Amniotic stem cell (primary cell): ENCODE data around the gene TCEANC2.
"Not testable (repeated sequence)": the region's sequence is repeated elsewhere in the genome, so short reads cannot be mapped to it uniquely, and the experiment has no call there.

Source experiments
- DNase-seq: peaks from one replicate; lab custom pipeline; 2025; lab: John Stamatoyannopoulos, UW

Gene TCEANC2

DNA sequence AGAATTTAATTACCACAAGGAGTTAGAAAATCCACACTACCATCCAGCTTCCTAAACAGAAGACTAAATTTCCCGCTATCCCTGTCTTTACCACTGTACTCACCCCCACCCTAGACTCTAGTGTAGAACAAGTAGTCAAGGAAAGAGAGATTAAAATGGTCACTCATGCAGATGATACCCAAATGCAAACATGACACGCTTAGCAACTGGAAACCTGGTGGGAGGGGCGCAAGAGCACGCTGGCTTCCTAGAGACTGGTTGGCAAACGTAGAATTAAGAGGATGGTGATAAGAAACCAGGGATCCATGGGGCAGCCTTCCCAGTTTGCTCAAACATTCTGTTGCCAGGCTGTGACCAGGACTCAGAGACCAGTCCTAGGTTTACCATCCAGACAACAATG, 25.6 kb upstream of the TCEANC2 start:
- no peak for DNase-seq

GRCh38 chr1:54028306-54029251, 24.8 kb upstream of the TCEANC2 start:
- no peak for DNase-seq

- DNase-seq = no peak
Measured at GRCh38 chr1:54037476-54037875, 15.9 kb upstream of the TCEANC2 start.

GRCh38 chr1:54041806-54042205, 11.6 kb upstream of the TCEANC2 start:
- no peak for DNase-seq

- no peak for DNase-seq
Measured at GRCh38 chr1:54045496-54045895, 7.9 kb upstream of the TCEANC2 start.

DNA sequence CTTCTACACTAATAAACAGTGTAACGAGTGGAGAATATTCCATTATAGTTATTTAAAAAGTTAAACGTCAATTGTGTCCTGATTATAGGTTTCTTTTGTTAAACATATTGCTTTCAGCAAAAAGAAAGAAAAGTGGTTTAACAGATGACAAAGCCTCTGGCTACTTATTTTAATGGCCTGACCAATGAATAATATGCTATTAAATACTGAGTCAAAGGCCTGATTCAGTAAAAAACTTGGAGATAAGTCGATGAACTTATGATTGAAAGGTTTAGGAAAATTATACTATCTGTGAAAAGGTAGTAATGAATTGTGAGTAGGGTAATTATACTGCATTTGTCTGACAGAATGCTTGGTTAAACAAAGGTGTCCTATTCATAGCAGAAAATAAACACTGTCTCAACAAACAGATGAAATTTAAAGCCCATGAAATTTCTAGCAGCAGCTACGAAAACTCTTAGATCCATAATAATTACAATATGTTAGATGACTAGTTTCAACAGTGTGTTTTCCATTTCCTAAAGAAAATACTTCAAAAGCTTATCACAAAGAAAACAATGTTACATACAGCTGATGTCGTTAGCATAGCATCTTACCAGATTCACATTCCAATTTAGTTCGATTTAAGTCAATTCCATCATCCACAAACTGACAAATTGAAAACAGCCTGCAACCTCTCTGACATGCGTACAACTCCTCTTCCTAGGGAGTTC, 6.6 kb upstream of the TCEANC2 start:
- DNase-seq = no peak

- no peak for DNase-seq
Measured at GRCh38 chr1:54047384-54048305, 5.8 kb upstream of the TCEANC2 start.

DNA sequence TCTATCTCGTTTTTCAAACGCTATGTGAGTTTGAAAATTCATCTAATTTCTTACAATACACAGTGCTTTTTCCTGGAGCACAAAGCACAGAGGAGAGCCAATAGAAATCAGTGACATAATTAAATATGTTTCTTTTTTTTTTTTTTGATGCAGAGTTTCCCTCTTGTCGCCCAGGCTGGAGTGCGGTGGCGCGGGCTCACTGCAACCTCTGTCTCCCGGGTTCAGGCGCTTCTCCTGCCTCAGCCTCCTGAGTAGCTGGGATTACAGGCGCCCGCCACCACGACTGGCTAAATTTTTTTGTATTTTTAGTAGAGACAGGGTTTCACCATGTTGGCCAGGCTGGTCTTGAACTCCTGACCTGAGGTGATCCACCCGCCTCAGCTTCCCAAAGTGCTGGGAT, 3.0 kb upstream of the TCEANC2 start:
- not testable (repeated sequence) for DNase-seq

- DNase-seq = no peak
Measured at GRCh38 chr1:54051933-54052430, 1.4 kb upstream of the TCEANC2 start.

DNA sequence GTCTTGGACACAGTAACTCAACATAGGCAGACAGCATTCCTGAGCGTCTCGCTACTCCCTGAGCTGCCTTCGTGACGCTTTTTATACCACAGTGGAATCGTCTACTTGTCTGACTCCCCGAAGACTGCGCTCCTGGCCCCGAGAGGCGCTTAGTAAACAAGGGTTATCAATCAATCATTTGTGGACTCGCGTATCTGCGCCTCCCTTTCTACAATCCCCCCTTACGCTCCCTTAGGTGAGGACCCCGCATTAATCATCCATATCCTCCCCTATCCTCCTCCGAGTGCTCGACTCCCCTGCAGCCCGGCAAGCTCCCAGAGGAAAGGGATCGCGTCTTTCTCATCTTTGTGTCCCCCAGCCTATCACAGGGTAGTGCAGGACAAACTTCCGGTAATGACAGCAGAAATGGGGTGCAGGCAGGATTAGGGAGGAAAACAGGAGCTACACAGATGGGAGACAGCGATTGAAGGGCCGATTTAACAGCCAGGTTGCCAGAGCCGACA, 926 bp upstream of the TCEANC2 start:
- DNase-seq = peak; percentile 67

DNA sequence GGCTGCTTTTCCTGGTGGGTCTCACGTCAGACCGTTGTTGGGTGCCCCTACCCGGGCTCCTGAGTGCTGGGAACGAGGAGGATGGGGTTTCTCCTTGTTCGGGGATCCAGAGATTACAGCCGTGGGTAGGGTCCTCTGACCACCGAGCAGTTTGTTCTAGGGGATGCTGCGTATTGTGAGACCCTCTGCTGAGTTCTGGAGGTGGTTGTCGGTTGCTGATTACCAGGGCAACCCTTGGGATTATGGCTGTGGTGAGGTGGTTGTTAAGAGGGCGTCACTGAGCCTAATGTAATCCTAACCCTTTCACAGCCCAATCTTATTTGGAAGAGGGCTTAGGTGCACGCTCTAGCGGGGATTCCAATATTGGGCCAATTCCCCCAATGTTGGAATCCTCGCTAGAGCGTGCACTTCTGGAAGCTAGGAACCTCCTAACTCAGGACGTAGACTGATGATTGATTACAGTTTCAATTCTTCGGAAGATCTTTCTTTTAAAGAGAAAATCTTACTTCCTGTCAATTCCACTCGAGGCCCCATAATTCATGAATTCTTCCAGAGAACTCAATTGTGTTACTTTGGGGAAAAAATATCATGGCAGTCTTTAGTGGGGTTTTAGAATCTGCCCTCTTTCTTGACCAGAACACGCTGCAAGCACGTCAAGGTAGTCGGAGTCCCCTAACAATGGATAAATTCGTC, 483 bp downstream of the TCEANC2 start:
- no peak for DNase-seq

DNA sequence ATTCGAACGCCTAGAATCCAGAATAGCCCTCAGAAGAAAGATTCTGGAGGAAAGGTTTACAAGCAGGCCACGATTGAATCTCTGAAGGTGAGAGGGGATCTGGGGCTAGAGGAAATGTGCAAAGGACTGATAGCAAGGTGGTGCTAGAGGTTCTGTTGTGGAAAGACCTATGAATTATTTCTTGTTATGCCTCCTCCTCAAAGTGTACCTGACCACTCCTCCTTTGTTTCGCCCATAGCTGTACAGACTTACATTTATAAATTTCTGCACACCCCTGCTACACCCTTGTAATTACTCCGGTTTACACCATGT, 986 bp downstream of the TCEANC2 start:
- no peak for DNase-seq

DNA sequence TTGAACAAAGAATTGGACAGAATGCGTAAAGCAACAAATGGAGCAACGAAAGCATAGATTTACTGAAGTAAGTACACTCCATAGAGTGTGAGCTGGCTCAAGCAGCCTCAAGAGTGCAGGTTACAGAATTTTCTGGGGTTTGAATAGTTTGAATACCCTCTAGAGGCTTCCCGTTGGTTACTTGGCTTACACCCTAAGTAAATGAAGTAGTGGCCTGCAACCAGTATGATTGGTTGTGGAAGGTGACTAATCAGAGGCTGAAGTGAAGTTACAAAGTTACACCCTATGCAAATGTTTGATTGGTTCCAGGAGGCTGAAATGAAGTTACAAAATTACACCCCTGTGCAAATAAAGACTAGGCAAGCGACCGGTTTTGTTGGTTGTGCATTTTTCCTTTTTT, 10.9 kb downstream of the TCEANC2 start:
- DNase-seq = no peak

GRCh38 chr1:54069791-54070170, 16.4 kb downstream of the TCEANC2 start:
- no peak for DNase-seq

- DNase-seq = no peak
Measured at GRCh38 chr1:54070171-54070837, 16.9 kb downstream of the TCEANC2 start.

DNA sequence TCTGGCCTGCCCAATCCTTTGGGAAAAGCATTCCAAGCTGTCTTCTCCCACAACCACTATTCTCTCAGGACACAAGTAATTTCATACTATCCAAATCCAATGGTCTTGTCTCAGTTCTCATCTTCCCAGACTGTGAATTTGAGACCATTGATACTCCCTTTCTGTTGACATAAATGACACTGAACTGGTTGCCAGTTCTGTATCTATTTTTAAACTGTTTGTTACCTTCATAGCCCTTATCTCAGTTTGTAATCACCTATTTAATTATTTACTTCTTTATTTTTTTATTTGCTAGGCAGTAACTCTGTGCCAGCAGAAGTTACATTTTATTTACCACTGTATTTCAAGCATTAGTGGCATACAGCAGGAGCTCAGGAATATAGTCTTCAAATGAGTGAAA, 24.0 kb downstream of the TCEANC2 start:
- no peak for DNase-seq

DNA sequence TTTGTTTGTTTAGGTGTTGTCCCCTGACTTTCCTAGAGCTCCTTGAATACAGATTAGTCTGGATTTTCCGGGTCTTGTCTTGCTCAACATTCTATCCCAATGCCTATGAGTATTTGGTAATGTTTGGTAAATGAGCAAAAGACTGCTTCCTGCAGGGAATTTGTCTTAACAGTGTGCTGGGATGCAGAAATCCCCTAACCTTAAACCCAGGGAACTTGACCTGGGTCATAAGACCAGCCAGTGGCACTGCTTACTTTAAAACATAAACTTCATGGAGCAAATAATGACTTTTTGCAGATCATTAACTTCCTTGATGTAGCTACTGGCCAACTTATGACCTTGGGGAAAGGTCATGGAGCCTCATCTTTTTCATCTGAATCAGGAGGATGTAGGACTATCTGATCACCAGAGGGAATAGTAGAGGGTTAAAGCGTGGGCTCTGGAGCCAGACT, 27.2 kb downstream of the TCEANC2 start:
- DNase-seq = no peak

DNA sequence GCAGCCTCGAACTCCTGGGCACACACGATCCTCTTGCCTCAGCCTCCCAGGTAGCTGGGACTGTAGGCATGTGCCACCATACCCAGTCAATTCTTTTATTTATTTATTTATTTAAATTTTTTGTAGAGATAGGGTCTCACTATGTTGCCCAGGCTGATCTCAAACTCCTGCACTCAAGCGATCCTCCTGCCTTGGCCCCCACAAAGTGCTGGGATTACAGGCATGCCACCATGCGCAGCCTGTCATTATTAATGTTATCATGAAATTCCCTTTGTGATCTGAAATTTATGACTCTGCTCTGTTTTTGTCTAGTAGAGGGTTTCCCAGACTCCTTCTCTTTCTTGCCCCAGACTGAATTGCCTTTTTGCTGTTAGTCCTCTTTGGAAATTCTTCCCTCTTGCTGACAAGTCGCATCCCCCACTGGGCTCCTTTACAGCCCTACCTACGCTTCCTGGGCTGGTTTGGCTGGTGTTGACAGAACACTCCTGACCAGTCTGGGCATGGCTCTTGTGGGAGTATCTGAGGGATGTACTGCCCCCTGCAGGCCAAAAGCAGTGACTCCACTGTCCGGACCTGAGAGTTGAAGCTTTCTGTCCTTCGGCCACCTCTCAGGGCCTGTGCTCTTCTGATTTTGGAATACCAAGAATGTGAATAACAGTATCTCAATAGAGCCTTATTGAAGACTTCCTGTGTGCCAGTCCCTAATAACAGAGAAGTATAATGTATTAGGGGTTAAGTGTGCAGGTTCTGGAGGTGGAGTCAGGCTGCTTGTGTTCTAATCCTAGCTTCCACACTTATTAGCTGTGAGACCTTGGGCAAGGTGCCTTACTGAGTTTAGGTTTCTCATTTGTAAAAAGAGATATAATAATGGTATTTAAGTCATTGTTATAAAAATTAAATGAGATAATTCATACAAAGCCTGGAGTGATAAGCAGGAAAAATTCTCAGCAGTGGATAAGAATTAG, 28.2 kb downstream of the TCEANC2 start:
- DNase-seq = peak; percentile 16

GRCh38 chr1:54084794-54085193, 31.4 kb downstream of the TCEANC2 start:
- DNase-seq = no peak

DNA sequence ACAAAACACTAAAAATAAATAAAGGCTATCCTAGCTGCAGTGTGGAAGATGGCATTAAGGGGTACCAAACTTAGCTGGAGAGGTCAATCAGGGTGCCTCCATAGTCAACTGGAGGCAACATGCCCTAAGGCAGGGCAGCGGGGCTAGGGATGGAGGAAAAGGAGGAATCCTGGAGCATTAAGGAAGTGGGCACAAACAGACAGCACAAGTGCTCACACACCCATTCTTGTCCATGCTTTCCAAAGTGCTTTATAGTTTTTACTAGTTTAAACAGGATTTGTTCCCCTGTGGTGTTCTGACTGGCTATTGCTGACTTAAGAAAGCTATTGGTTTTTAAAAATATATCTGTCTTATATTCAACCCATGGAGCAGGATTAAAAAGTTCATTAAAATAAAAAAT, 33.3 kb downstream of the TCEANC2 start:
- DNase-seq = no peak
